IPS DF 6.9 (cell line): ENCODE results near the gene AURKAIP1.

Experiments
- DNase-seq: peaks from one replicate; pipeline ENCODE4 v3.0.0-alpha.2; 2013; ENCODE audit warnings: low read depth, low spot score
- H3K27ac ChIP-seq: one replicate; pipeline ENCODE4 v1.5.1; 2013; ENCODE audit warnings: low read length, control low read depth
- H3K27me3 ChIP-seq: 2 replicates; pipeline ENCODE4 v1.6.1; 2013; ENCODE audit warnings: mild to moderate bottlenecking, low read length; ENCODE audit not compliant: control insufficient read depth, insufficient read depth
- H3K36me3 ChIP-seq: 2 replicates; pipeline ENCODE4 v1.6.1; 2013; ENCODE audit warnings: low read length; ENCODE audit not compliant: control insufficient read depth, insufficient read depth
- H3K4me1 ChIP-seq: 2 replicates; pipeline ENCODE4 v1.6.1; 2013; ENCODE audit warnings: low read length; ENCODE audit not compliant: control insufficient read depth, insufficient read depth
- H3K4me3 ChIP-seq: 2 replicates; pipeline ENCODE4 v1.5.1; 2013; ENCODE audit warnings: mild to moderate bottlenecking, low read length
- H3K9me3 ChIP-seq: 2 replicates; pipeline ENCODE4 v1.6.1; 2013; ENCODE audit warnings: low read length, inconsistent platforms; ENCODE audit not compliant: control insufficient read depth, insufficient read depth
- WGBS: extraction: QIAGEN DNeasy Blood & Tissue Kit; methylation state at CpG from one replicate; pipeline ENCODE4 v1.1.7; 2013; ENCODE audit warnings: mixed read lengths, missing lambda C conversion rate; ENCODE audit not compliant: insufficient read length, insufficient coverage; 5-methylcytosine and 5-hydroxymethylcytosine counted together

Gene AURKAIP1

DNA sequence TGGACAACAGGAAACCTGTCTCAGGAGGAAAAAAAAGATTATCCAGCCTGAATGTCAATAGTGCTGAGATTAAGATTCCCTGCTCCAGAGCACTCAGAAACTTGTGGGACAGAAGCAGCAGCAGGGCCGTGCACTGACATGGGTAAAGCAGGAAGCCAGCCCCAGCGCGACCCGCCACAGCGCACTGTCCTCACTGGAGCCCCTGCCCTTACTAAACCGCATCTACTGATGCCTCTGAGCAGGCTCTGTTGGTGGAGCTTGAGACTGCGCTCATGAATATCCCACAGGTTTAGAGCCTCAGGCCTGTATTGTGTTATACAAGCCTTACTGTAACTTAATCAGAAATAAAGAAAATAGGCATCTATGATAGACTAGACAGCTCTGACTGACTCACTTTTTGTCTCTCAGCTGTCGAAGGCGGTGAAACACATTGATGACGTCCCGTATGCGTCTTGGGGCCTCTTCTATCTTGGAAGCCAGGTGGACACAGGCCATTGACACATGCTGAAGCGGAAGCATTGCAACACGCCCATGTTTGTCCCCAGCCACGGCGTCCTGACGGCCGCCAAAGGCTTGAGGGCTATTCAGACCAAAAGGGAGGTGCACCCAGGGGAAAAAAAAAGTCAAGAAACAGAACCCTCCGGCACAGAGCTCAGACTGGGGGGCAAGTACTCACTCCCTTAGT lies 23.0 kb upstream of the AURKAIP1 start:
- Histone ChIP-seq H3K27me3 (no peaks in the 10 kb centered on the region), H3K4me3 (peak overlapping the region; percentile 81; the same call in 1 of the 2 replicates), H3K9me3 (no peaks in the 10 kb centered on the region), H3K27ac (no peak overlapping the region), H3K36me3 (peaks cover 31% of the 10 kb centered on the region), H3K4me1 (0 out of 2 replicates have a peak, but pooled peaks cover 2% of the 10 kb centered on the region)
- DNase-seq: no peak
- WGBS: no CpG with 5 or more reads among the region's 19 CpGs

DNA sequence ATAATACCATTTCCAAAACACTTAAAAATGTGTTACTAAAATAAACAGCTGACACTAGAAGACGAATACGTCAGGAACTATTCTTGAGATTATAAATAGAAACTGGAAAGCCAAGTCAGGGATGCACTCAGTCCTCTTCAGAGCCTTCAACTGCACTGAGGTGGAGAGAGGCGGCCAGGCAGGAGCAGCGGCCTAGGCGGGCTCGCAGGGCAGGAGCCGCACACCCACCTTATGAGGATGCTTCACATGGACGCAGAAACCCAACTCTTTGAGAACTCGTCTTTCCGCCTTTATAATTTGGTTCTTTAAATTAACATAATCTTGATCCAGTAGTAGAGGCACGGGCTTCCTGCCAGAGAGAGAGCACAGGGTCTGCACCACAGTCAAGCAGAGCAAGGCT lies 20.2 kb upstream of the AURKAIP1 start:
- H3K36me3 ChIP-seq: peaks cover 42% of the 10 kb centered on the region
- no peak for DNase-seq
- no peaks in the 10 kb centered on the region for H3K9me3 ChIP-seq
- 0 out of 2 replicates have a peak, but pooled peaks cover 1% of the 10 kb centered on the region for H3K4me1 ChIP-seq
- WGBS: no CpG with 5 or more reads among the region's 11 CpGs
- H3K27ac ChIP-seq: no peak overlapping the region
- no peaks in the 10 kb centered on the region for H3K27me3 ChIP-seq
- no peak overlapping the region for H3K4me3 ChIP-seq

- no CpG with 5 or more reads among the region's 7 CpGs for WGBS
- H3K4me1 ChIP-seq: no peaks in the 10 kb centered on the region
- no peaks in the 10 kb centered on the region for H3K27me3 ChIP-seq
- H3K27ac ChIP-seq: no peak overlapping the region
- peaks cover 52% of the 10 kb centered on the region for H3K36me3 ChIP-seq
- DNase-seq: no peak
- no peaks in the 10 kb centered on the region for H3K9me3 ChIP-seq
- H3K4me3 ChIP-seq: no peak overlapping the region
Observed at GRCh38 chr1:1394116-1394515, 19.1 kb upstream of the AURKAIP1 start.

GRCh38 chr1:1393428-1393827 lies 18.4 kb upstream of the AURKAIP1 start:
- no peak for DNase-seq
- H3K4me1 ChIP-seq: no peaks in the 10 kb centered on the region
- H3K9me3 ChIP-seq: no peaks in the 10 kb centered on the region
- no peaks in the 10 kb centered on the region for H3K27me3 ChIP-seq
- no peak overlapping the region for H3K27ac ChIP-seq
- peaks cover 53% of the 10 kb centered on the region for H3K36me3 ChIP-seq
- H3K4me3 ChIP-seq: no peak overlapping the region
- WGBS: no CpG with 5 or more reads among the region's 11 CpGs

- no peaks in the 10 kb centered on the region for H3K27me3 ChIP-seq
- peaks cover 57% of the 10 kb centered on the region for H3K36me3 ChIP-seq
Observed at GRCh38 chr1:1393014-1393413, 18.0 kb upstream of the AURKAIP1 start.

DNA sequence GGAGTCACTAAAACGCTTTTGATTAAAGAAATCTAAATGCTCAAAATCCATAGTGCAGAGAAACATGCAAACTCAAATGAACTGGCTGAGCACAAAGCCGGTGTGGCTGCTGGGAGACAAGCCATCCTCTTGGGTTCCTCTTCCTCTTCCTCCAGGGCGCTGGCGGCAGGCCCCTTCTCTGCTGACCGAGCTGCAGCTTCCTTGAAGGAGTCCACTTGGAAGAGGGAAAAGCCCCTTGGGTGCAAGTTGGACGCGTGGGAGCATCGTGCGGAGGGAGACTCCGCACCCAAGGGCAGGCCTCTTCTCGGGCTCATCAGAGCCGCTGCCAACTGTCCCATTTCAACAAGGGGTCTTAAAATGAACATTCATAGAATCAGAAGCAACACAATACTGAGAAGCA lies 16.2 kb upstream of the AURKAIP1 start:
- no CpG with 5 or more reads among the region's 12 CpGs for WGBS
- Histone ChIP-seq H3K27me3 (no peaks in the 10 kb centered on the region), H3K4me3 (no peak overlapping the region), H3K9me3 (no peaks in the 10 kb centered on the region), H3K4me1 (no peaks in the 10 kb centered on the region), H3K27ac (no peak overlapping the region), H3K36me3 (peaks cover 70% of the 10 kb centered on the region)
- DNase-seq: no peak

More at GRCh38 chr1:1393014-1393413, 18.0 kb upstream of the AURKAIP1 start:
- Histone ChIP-seq H3K4me3 (no peak overlapping the region), H3K9me3 (no peaks in the 10 kb centered on the region), H3K27ac (no peak overlapping the region), H3K4me1 (no peaks in the 10 kb centered on the region)
- no peak for DNase-seq
- no CpG with 5 or more reads among the region's 4 CpGs for WGBS

GRCh38 chr1:1390675-1391074 lies 15.7 kb upstream of the AURKAIP1 start:
- no peaks in the 10 kb centered on the region for H3K27me3 ChIP-seq
- DNase-seq: no peak
- H3K4me1 ChIP-seq: no peaks in the 10 kb centered on the region
- H3K27ac ChIP-seq: no peak overlapping the region
- H3K9me3 ChIP-seq: no peaks in the 10 kb centered on the region
- peaks cover 75% of the 10 kb centered on the region for H3K36me3 ChIP-seq
- H3K4me3 ChIP-seq: no peak overlapping the region
- no CpG with 5 or more reads among the region's 12 CpGs for WGBS

DNA sequence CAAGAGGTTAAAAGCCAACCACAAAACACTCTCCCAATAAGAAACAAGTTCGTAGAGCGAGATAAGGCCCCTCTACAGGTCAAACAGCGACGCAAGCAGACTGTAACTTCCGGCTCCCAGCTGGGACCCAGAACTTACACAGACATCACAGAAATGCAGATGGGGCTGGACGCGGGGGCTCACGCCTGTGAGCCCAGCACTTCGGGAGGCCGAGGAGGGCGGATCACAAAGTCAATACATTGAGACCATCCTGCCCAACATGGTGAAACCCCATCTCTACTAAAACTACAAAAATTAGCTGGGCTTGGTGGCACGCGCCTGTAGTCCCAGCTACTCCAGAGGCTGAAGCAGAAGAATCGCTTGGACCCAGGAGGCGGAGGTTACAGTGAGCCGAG lies 13.1 kb upstream of the AURKAIP1 start:
- Histone ChIP-seq H3K9me3 (no peaks in the 10 kb centered on the region), H3K27ac (no peak overlapping the region), H3K36me3 (peaks cover 59% of the 10 kb centered on the region), H3K27me3 (no peaks in the 10 kb centered on the region), H3K4me3 (no peak overlapping the region), H3K4me1 (no peaks in the 10 kb centered on the region)
- no peak for DNase-seq
- WGBS: no CpG with 5 or more reads among the region's 16 CpGs

GRCh38 chr1:1387098-1388077 lies 12.4 kb upstream of the AURKAIP1 start:
- Histone ChIP-seq H3K27me3 (no peaks in the 10 kb centered on the region), H3K36me3 (peaks cover 53% of the 10 kb centered on the region), H3K4me1 (no peaks in the 10 kb centered on the region), H3K4me3 (no peak overlapping the region), H3K27ac (no peak overlapping the region), H3K9me3 (no peaks in the 10 kb centered on the region)
- no peak for DNase-seq
- no CpG with 5 or more reads among the region's 50 CpGs for WGBS

DNA sequence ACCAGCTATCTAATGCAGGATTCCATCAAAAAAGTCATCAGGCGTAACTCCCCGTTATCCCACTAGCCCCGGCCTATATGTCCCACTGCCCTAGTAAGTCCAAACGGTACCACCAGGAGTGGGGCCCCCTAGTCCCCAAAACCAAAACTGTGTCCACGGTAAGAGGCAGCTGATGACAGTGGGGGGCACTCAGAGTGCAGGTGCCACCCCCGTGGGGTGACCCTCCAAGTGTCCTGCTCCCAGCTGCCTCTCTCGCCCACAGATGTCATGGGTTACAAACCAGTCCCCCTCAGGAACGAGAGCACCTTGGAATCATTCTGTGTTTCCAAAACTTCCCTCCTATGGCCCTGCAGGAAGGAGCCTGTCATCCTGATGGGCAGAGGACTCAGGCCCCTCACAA lies 10.9 kb upstream of the AURKAIP1 start:
- DNase-seq: no peak
- no peaks in the 10 kb centered on the region for H3K9me3 ChIP-seq
- no peaks in the 10 kb centered on the region for H3K27me3 ChIP-seq
- H3K36me3 ChIP-seq: peaks cover 48% of the 10 kb centered on the region
- H3K27ac ChIP-seq: no peak overlapping the region
- WGBS: no CpG with 5 or more reads among the region's 8 CpGs
- no peaks in the 10 kb centered on the region for H3K4me1 ChIP-seq
- H3K4me3 ChIP-seq: no peak overlapping the region
